HG03520 (cell line): ENCODE data around the gene CDC26.
"Not testable (repeated sequence)": the region's sequence is repeated elsewhere in the genome, so short reads cannot be mapped to it uniquely, and the experiment has no call there.

Experiments used
- ATAC-seq: cut with Tn5 transposase; IDR thresholded peaks from one replicate; pipeline ENCODE4 v1.9.1; 2021; ENCODE audit warnings: mild to moderate bottlenecking, moderate library complexity; ENCODE audit not compliant: unreplicated experiment

Gene CDC26

DNA sequence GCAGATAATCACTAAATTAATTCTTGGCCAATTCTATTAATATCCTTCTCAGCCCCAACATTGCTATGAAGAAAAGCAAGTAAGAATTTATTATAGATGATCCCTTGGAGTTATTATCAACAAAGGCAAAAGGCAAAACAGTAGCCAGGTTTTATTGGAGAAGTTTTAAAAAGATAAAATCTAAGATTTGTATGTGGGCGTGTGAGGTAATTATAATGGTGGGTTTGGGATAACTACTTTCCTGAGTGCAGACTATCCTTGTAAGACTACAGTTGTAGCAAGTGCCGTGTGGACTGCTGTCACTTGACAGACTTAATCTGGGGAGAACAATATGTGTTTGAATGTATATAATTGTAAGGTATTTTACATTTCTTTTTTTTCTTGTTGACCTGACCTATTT is 30.8 kb downstream of the CDC26 start:
- ATAC-seq = no peak

DNA sequence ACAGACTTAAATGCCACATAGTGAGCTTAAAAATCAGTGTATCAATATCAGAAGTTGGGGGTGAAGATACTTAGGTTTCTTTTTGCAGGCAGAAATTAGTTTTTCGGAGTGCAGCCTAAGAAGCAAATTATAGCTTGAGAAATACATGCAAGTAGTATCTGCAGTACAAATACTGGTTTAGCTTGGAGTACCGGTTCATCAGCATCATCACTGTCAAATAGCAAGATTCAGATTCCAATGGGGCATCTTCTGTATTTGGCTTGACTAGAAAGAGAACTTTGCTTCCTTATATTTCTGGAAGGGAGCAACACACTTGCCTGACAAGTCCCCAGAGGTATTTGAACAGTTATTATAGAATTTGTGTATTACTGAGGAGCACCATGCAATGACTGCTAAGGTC is 34.2 kb downstream of the CDC26 start:
- no peak for ATAC-seq

DNA sequence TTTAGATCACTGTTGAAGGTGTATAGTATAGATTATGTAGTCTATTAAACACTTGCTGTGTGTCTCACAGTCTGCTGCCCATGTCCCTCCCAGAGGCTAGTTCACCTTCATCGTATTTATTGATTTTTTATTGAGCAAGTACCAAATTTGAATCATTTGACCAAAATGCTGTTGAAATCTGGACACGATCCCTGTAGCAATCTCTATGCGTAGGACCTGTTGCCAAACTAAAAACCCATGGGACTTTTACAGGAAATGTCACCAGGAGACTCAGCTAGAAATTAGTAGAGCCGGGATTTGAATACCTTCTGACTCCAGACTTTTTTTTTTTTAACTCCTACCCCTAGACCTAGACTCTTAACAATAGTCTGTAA is 36.5 kb downstream of the CDC26 start:
- no peak for ATAC-seq

DNA sequence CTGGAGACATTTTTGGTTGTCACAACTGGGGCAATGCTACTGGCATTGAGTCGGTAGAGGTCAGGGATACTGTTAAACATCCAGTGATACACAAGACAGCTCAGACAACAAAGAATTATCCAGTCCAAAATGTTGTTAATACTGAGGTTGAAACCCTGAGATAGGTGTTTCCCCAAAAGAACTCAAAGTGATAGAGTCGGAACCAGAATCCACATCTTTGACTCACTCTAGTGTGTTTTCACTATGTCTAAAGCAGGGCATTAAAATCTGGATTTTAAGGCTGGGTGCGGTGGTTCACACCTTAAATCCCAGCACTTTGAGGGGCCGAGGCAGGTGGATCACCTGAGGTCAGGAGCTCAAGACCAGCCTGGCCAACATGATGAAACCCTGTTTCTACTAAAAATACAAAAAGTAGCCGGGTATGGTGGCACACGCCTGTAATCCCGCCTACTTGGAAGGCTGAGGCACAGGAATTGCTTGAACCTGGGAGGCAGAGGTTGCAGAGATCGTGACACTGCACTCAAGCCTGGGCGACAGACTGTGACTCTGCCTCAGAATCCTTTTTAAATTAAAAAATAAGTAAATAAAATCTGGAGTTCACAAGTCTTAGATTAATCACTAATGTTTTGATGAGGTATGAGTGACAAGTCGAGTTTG is 37.0 kb downstream of the CDC26 start:
- ATAC-seq = no peak

DNA sequence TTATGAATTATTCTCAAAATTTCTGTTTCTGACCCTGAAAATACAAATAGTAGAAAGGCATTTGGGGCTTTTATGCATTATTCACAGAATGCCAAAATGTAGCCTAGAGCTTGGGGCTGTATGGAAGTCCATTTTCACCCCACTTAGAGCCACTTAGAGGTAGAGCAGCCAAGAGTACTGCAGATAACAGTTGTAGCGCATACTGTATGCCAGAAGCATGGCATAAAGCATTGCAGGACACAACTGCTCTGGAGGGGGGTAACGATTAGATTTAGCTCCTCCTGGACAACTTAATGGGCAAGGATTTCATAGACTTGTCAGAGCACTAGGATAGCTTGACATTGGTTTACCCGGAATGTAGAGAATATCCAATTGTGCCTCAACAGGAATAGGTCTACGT is 38.3 kb downstream of the CDC26 start:
- ATAC-seq = no peak

DNA sequence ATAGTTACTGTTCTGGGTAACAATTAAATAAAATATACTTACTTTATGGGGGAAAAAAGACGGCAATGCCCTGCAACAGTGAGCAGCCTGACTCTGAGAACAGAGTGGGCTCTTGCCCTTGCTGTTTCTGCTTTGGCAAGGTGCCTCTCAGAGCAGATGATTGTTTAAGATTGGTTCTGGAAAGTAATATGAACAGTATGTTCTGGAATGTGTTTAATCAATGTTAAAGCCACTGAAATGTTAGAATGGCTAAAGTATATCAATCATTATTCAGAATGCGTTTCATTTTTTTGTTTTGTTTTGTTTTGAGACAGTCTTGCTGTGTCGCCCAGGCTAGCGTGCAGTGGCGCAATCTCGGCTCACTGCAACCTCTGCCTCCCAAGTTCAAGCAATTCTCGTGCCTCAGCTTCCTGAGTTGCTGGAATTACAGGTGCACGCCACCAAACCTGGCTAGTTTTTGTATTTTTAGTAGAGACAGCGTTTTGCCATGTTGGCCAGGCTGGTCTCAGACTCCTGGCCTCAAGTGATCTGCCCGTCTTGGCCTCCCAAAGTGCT is 39.6 kb downstream of the CDC26 start:
- ATAC-seq = not testable (repeated sequence)

DNA sequence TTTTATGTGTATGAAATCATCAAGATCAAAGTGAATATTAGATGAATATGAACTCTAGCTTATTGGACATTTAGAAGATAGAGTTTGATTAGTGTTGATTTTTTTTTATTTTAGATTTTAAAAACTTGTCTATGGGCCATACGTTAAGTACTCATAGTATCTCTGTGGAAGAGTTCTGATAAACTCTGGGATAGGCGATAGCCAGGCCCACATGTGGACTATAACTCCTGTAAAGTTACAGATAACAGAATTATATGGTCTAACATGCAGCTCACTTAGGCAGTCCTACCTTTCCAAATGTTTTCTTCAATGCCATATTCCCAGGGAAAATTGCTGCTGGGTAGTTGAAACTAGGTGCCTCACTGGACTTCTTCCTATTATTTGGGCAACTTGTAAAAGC is 43.7 kb downstream of the CDC26 start:
- no peak for ATAC-seq

DNA sequence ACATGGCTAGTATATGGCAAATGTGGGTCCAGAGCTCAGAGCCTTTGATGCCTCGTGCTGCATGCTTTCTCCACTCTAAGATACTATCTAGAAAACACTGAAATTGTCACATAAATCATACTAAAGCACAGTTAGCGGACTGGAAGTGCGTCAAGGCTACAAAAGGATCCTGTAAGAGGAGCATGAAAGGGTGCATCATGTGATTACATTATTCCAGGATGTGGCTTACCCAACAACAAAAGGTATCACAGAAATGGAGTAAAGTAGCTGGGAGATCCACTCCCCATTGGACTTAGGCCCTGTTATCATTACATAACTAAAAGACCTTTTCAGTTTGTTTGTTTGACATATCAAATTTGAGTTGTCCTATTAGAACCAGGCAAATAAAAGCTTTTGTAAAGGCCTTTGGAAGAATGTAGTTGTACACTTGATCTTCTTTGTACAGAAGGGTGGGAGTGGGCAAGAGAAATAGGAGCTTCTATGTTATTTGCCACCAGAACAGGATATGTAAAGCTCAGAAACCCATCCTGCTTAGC is 47.2 kb downstream of the CDC26 start:
- no peak for ATAC-seq

DNA sequence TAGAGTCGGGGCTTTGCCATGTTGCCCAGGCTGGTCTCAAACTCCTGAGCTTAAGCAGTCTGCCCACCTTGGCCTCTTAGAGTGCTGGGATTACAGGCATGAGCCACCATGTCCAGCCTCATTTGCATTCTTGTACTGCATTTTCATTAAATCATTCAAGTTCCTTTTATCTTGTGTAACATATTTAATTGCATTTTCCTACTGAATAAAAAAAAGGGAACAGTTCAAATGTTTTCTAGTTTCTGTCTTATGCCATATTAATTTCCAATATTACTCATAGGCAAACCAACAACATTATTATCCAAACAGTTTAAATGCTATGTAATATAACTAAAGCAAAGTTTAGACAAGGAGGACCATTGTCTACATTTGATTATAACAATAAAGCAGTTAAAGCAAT is 47.9 kb downstream of the CDC26 start:
- no peak for ATAC-seq

DNA sequence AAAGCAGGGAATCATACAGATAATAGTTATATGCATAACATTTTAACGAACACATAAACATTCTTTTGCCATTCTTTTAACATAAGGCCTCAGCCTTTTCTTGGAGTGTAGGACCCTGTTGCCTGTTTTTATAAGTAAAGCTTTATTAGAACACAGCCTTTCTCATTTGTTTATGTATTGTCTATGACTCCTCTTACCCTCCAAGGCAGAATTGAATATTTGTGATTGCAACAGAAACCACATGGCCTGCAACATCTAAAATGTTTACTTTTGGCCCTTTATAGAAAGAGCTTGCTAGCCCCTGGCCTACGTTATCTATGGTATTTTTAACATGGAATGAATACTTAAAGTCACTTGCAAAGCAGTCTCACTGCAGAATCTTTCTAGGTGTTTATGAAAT is 51.4 kb downstream of the CDC26 start:
- no peak for ATAC-seq

DNA sequence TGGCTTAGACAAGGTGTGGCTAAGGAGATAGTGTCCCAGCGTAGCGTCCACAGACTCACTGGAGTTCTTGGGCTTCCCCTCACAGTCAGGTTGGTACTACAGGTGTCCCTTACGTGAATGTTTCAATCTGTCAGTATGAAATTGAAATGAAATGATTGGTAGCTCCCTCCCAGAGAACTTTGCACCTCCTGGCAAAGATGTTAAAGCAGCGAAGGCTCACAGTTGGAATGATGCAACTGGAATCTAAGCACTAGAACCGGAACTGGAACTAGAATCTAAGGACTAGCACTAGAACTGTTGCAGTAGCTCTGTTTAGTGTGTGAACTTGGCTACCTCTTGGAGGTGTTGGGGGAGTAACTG is 52.9 kb downstream of the CDC26 start:
- no peak for ATAC-seq

DNA sequence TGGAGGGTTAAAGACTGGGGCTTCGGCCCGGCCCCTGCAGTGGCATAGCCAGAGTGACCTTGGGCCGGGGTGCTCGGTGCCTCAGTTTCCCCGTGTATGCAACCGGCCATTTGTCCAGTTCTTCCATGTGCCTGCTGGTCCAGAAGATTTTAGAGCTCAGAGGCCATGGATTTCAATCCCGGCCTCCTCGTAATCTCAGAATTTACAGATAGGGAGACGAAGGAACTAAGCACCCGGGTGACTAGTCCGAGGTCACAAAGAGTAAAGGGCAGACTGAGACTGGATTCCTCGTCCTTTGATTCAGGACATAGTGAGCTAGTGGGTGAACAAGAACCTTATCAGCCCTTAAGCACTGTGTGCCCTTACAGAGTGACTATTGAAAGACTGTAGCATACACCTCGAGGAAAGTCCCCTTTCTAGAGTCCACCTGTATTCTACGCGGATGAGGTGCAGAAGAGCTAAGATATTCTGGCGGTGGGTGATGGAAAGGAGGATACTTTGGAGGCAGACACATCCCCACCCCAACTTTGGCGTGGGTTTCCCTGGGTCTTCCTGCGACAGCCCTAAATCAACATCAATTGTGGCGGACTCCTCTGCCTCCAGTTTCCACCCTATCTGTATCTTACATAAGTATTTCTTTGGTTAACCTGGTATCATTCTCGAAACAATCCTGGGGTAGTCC is 53.4 kb downstream of the CDC26 start:
- no peak for ATAC-seq

DNA sequence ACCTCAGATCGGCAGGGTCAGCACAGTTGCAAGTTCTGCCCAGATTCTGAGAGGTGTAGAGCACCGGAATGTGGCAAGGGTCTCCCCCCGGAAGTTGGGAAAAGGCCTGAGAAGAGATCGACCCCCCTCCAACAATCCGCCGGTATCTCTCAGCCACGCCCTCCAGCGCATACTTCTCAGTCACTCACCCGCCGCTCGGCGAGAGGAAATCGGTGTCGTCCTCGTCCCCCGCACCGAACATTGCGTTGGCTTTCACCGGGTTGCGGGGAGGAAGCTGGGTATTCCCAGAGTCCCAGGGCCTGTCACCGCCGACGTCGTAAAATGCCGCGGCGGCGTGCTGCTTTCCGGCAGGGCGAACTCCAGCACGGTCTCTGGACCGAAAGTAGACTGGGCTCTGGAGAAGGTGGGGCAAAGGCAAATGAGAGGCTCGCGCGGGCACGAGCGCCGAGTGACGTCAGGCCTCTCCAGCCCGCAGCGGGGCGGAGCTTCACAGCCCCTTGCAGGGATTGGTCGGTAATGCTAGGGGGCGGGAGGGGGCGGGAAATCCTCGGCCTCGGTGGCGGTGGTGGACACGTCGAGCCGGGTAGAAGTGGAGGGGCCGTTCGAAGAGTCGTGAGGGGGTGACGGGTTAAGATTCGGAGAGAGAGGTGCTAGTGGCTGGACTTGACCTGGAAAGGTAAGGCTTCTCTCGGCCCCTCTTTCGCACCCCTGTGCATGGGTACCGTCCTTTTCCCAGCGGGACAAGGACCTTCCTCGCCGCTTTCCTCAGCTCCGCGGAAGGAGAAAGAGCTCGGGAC is 54.2 kb downstream of the CDC26 start, which contains the start of the genes FKBP15 and SLC31A1:
TSS of gene FKBP15 (minus strand) at position 275 of the 797 bp plus-strand sequence. CDS start at position 241, 34 bp downstream.
TSS of gene SLC31A1 (plus strand) at position 542 of the 797 bp plus-strand sequence. CDS start 34,605 bp downstream, outside the sequence.
- ATAC-seq = peak; percentile 80

DNA sequence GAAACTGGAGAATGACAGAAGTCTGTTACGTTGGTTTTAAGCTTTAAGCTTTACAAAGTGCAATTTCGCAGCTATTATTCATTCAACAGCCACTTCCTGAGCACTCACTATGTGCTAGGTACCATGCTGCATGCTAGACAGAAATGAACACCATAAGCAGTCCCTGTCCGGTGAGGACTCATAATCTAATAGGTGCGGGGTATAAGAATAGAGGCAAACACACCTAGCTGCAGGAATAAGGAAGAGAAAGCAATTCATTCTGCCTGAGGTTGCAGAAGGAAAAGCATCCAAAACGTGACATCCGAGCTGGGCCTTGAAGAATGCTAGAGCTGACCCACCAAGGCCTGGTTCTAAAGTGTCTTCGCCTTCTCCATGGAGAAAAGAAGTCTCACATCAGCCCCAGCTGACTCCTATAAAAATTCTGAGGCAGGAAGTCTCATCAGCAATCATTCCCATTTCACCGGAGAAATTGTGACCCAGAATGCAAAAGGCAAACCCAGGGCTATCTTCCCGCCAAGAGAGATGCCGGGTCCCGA is 54.8 kb downstream of the CDC26 start:
- no peak for ATAC-seq

DNA sequence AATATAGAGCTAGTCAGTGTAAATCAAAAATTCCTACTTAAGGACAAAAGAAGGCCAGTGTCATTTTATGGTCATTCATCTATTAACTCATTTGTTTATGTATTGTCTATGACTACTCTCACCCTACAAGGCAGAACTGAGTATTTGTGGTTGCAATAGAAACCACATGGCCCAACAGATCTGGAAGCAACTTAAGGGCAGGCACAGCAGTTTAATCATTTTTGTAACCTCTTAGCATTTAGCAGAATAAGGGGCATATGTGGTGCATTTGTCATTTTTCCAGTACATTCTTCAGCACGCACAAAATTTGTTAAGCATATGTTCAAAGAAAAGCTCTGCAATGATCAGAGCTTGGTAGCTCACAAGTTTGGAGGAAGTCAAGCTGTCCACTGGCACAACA is 55.4 kb downstream of the CDC26 start:
- ATAC-seq = peak; percentile 53

DNA sequence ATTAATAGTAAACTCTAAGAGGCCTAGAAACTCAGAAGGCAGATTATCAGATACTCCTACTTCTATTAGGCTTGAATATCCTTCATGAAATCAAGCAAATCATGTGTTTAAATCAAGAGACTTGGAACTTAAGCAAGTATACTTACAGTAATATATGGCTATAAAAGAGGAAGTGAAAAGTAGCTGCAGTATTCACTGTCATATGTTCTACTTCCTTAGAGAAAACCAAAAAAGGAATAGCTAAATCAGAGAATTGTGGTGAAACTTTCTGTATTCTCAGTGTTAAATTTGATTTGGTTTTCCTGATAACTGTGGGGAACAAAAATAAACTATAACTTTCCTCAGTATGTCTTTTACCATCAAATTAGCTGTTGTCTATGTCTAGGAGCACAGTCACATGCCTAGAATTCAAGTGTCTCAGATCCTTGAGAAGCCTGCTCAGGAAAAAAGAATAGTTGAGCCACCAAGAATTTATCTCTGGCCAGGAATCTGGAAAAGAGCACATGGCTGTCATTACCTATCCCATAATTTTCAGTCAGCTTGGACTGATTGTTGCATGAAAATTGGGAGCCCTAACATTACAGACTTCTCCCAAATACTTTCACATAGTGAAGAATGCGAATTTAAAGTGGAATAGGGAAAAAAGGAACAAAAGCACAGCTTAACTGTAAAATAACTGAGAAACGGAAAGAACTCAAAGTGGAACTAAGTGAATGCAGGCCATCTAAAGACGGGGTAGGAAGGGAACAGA is 56.0 kb downstream of the CDC26 start:
- ATAC-seq = peak; percentile 35
